Non-pigmented ciliary epithelial cell (primary cell): Measurements from ENCODE around the gene MAP4.
"Not testable (repeated sequence)": the region's sequence is repeated elsewhere in the genome, so short reads cannot be mapped to it uniquely, and the experiment has no call there.

Source experiments
- DNase-seq: peaks from one replicate; pipeline ENCODE4 v3.0.0-alpha.2; 2010; ENCODE audit warnings: low read depth

Gene MAP4

DNA sequence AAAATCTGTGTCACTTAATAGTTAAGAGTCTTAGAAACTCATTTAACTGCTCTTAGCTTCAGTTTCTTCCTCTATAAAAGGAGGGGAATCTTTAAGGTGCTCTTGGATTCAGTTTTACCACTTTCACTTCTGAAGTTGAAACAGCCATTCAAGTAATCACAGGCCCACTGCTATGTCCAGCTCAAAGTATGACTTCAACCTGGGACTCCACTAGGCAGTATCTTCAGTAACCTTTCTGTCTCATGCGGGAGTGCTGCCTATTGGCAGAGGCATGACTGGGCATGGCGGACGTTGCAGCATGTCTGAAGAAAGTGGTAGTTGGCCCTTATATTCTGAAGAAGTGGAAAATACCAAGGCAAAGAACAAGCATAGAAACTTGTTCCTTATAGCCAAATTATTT lies 121.0 kb downstream of the MAP4 start:
- DNase-seq = no peak

DNA sequence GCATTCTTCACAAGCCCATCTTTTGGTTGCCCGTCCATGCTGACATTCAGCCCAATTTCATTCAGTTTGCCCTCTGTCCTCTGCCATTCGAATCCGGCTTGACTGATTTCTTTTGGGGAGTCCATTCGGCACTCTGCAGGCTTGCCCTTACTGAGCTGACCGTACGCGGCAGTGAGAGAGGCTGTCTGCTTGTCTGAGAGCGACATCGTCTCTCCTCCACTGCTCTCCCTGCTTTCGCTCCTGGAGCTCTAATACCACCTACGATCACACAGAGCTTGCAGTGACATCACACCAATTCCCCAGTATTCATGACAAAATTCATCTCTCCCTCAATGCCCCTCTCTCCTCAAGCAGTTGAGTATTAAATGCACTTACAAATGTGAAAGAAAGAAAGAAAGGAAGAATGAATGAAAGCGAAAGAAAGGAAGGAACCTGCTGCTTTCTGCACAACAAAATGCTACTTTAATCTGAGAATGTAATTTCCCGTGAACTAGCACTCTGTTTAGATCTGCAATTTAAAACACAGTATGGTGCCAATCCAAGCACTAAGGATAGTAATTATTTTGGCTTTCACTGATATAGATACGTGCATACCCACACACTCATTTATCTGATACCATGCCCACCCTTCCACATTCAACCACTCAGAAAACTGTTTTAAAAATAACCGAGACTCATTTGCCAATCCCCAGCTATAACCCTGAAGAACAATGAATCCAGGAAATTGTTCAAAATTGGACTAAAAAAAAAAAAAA lies 123.8 kb downstream of the MAP4 start:
- DNase-seq = no peak

DNA sequence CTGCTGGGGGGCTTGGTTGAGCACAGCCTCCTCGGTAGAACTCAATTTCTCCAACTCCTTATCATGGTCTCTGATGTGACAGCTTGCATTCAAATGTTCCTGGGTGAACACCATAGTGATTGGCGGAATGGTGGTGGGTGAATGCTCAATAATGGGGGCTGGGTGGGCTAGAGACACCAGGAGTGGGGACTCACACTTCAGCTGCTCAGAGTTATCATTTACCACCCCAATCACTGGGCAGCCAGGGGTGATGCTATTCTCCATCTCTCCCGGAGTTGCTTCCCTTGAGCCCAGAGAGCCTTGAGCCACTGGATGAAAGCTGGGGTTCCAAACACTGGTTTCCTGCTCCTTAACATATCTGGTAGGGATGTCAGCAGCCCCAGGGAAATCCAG lies 124.6 kb downstream of the MAP4 start:
- no peak for DNase-seq

DNA sequence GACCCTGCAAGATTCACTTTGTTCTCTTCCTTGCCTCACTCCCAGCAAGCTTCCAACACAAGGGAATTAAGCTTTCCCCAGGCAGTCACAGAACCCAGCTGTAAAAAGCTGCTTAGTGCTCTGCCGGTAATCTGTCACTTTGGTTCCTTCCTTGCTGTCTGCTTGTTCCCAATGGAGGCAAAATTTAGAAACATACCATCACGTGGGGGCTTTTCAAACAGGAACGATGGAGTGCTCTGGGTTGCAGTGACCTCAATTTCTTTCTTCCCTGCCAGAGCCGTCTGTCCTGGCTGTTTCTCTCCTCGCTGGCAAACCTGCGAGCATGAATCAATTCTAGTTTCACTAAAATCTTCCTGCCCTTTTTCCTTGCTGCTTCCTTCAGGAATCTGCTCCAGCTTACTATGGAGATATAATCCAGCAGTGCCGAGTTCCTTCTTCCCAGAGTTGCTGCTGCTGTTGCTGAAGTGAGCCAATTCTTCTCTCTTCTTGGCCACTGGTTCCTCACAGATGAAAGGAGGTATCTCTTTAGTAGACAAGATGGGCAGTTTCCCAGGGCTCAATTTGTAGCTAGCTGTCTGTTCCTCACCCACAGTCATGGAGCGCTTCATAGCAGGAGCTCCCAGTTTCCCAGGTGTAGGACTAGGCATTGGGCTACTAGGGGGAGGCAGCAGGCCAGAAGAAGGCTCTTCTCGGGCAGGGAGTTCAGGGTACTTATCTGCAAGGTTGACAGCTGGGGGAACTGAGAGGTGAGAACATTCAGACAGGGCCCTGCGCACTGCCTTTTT lies 125.2 kb downstream of the MAP4 start:
- no peak for DNase-seq

DNA sequence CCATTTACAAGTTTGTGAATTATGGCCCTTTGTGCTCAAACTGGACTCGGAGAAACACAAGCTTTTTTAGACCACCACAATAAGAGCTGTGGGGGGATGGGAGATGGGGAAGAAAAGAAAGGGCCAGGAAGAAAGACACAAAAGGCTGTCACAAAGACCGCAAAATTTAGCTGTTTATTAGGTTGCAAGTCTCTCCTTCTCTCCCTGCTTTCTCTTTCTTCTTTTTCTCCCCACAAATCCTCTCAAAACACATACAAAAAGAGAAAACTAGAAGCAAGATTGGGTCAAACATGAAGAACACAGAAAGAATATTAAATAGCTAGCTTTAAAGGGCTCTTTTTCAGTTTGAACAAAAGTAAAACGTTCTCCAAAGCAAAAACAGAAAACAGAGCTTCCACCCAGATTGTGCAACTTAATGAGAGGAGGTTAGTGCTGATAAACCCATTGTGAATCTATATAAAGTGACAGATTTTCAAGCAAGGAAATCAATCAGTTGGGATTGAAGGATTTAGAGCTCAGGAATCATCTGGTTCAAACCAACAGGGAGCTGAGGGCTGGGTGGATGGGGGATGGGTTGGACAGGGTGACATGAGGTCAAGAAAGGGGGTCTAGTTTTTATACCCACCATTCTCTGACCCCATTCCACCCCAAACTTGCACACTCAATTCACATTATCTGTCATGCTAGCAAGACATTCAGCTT lies 125.9 kb downstream of the MAP4 start:
- no peak for DNase-seq

DNA sequence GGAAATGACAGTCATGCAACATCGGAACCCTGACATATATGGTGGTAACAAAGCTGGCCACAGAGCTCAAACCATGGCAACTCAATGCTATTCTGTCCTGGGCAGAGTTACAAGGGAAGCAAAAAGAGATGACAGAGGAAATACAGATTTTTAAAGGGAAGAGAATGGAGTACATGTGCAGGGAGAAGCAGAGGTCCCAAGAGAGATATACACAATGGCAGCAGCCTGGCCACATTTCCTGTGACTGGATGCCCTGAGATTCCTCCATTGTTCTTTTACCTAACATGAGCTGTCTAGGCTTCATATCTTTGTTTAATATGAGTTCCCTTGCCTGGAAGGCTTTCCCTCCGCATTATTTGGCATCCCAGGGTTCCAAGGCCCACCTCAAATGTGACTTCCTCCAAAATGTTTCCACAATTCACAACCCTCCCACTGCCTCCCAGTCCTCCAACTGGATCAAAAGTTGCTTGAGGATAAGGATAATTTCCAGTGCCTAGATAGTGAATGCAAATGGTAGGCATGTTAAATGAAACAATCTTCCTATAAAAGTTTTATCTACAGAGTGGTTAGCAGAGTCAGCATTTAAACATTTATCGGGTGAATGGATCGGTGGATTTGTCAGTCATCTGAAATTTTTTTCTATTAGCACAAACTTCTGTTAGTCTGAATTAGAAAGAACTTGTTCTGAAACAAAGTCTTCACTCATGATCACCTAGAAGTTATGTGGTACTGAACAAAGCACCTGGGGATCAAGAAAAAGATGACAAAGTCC lies 127.0 kb downstream of the MAP4 start:
- no peak for DNase-seq

DNA sequence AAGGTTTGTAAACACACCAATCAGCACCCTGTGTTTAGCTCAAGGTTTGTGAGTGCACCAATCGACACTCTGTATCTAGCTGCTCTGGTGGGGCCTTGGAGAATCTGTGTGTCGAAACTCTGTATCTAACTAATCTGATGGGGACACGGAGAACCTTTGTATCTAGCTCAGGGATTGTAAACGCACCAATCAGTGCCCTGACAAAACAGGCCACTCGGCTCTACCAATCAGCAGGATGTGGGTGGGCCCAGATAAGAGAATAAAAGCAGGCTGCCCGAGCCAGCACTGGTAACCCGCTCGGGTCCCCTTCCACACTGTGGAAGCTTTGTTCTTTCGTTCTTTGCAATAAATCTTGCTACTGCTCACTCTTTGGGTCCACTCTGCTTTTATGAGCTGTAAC lies 128.2 kb downstream of the MAP4 start:
- DNase-seq = not testable (repeated sequence)

DNA sequence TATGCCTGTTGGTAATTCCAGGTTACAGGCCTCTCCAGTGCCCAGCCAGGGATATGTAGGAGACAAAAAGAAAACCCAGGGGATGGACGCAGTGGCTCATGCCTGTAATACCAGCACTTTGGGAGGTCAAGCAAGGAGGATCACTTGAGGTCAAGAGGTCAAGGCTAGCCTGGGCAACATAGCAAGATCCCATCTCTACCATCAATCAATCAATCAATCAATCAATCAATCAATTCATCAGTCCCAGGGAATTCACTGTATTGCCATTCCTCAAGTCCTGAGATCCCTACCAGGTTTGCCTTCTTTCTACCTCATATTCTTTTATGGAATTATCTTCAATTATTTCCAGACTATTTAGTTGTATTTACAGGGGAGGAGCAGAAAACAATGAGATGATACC lies 131.0 kb downstream of the MAP4 start:
- DNase-seq = no peak

DNA sequence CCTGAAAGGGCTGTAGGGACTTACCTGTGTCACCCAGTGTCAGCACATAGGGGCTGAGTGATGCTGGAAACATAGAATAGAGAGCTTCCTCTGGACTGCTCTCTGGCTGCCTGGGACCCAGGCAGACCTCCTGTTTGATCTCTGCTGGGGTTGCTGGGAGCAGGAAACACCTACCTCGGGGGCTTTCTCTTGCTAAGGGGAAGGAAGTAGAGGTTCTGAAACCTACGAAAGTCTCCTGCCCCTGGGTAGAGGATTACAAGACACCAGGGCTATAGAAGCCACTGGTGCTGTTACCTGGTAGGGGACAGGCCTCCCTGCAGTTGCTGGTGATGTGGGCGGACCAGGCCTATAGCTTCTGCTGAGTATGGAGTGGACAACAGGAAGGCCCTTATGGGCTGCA lies 131.6 kb downstream of the MAP4 start:
- no peak for DNase-seq

DNA sequence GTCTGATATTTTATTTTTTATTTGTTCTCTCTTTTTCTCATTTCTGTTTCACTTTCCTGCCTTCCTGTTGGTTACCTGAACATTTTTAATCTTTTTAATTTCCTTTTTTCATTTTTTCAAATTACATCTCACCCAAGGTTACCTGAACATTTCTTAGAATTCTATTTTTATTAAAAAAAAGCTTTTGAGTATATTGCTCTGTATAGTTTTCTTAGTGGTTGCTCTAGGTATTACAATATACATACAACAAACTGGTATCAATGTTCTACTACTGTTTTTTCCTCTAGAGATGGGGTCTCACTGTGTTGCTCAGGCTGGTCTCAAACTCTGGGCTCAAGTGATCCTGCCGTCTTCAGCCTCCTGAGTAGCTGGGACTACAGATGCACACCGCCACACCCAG lies 133.9 kb downstream of the MAP4 start:
- no peak for DNase-seq

DNA sequence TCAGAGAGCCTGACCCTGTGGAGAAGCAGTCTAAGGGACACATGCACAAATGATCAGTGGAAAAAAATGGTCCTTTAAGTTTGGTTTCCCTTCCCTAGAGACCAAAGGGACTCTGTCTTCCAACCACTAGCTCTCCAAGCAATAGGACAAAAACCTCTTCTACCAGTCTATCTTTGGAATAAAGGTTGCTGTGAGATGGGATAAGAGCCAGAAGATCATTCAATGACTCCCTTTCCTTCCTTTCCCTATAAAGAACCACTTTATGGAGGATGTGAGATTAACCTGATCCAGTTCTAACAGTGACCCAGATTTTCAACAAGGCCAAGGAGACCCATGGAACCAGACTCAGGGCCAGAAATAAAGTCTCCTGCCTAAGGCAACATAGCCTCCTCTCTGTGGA lies 138.5 kb downstream of the MAP4 start:
- DNase-seq = no peak

DNA sequence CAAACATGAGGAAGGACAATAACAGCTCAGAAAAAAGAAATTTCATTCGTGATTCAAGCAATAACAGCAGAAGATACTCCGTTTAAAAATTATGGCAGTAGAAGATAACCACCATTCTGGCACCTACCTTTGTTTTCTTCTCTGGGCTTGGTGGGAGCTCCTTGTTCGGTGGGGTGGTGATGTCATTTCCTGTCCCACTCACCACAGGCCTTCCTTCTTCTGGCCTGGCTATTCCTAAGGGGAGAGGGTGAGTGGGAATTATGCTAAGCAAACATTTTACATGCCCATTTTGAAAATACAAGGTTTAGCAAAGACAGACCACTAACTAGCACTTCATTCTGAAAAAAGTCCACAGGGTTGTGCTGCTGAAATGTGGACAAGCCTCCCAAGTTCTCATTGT lies 138.9 kb downstream of the MAP4 start:
- DNase-seq = no peak

DNA sequence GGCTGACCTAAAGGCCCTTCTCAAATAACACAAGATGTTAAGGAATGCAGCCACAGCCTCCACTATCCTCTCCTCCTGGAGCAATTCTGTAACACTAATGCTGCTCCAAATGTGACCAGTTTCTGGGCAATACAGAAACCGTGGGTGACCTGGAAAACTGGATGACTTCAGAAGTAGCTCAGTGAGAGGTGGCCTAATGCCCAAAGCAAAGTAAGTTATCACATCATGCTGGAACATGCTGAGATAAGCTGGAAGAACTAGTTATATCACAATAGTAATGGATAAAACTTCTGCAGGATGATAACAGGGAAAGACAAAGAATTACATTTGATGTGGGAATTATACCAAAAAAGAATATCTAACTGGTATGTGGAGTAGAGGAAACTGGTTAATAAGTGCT lies 141.3 kb downstream of the MAP4 start:
- DNase-seq = no peak

DNA sequence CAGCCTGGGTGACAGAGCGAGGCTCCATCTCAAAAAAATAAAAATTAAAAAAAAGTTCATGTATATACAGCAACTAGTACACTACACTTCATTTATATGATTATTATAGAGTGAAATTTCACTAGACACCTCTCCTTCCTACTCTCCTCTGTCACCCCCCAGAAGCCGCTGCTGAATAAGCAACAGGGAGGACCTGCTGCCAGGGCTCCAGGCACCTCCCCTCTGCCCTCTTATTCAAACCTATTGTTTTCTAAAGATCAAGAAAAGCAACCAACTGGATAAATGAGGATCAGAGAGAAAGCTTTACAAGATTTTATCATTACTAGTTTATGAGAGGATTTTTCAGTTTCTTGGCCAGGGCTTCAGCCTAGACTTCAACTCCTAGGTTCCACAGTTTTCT lies 141.8 kb downstream of the MAP4 start:
- DNase-seq = no peak

DNA sequence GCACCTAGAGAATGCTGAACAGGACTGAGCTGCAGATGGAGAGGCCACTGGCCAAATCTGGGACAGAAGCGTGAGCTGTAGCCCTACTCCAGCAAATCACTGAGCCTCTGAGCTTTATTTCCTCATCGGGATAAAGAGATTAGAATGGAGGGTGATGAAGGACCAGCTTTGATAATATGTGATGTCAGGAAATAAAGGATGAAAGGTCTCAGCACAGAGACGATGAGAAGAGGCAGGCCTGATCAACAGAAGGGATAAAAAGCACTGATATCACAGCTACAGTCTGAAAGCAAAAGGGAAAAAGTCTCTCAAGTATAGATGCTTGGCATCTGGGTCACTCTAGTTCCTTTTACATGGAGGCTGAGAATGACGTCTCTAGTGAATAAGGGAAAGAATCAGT lies 143.3 kb downstream of the MAP4 start:
- DNase-seq = no peak

DNA sequence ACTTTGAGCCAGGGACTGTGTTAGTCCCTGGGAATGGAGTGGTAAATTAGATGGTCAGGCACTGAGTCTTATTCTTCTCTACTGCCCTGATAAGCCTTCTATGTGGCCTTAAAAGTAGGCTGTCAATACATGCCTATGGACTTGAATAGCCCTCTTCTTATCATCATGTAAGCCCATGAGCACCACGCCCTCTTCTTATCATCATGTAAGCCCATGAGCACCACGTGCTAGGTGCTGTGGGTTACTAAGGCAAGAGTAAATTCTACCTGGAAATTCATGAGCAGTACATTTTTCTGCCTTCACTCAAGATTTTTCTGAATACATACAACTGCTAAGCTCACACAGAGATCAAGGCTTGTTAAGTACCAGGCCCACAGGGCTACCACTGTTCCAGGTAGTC lies 144.8 kb downstream of the MAP4 start:
- no peak for DNase-seq

DNA sequence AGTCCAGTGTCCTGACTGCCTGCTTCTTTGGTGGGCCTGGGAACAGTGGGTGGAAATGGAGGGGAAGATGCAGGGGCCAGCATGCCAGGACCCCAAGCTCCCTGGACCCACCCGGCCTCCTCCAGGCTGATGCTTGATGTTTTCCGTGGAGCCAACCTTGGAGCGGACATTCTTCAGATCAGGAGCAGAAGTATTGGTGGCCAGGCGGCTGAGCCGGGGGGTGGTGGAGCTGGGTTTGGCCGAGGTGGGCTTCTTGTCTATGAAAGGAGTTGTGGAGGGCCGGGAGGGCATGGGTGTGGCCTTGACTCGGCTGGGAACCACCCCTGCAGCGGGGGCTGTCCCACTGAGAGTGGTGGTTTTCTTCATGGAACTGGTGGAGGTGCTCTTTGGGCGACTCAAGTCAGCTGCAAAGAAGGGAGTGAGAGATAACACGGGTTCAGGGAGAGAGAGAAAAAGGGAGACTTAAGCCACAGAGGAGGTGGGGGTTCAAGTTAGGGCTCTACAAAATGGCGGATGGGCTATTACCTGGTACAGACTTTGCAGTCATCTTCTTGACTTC lies 145.4 kb downstream of the MAP4 start:
- DNase-seq = no peak

DNA sequence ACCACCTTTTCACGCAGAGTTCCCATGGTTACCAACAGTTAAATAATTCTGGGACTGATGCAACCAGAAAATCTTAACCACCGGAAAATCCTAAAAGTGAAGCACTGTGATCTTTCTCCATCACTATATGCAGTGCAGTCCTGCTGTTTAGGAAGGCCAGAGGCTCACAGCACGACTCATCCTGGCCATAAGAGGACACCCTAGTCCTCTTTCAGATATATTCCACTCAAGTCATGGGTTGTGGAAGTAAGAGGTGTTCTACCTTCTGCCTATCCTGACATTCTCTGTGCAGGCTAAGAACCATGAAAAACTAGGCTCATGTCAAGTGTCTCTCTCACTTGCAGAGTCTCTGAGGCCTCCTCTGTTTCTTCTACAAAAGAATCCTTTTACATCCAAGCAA lies 146.1 kb downstream of the MAP4 start:
- no peak for DNase-seq

DNA sequence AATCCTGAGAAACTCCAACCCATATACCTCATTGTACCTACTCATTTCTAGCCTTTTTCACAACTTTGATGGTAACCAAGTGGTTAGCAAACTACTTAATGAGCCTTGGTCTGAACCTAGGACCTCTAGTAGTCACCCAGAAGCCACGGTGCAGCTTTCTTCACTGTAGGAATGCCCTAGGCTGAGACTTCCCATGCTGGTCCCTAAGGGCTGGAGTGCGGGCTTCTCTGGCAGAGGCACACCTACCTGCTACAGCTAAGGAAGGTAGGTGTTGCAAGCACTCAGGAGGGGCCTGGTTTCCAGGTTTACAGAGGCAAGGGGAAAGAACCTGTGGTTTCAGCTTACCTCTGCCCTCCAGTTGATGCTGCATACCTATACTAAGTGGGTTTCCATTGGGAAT lies 147.9 kb downstream of the MAP4 start:
- no peak for DNase-seq

DNA sequence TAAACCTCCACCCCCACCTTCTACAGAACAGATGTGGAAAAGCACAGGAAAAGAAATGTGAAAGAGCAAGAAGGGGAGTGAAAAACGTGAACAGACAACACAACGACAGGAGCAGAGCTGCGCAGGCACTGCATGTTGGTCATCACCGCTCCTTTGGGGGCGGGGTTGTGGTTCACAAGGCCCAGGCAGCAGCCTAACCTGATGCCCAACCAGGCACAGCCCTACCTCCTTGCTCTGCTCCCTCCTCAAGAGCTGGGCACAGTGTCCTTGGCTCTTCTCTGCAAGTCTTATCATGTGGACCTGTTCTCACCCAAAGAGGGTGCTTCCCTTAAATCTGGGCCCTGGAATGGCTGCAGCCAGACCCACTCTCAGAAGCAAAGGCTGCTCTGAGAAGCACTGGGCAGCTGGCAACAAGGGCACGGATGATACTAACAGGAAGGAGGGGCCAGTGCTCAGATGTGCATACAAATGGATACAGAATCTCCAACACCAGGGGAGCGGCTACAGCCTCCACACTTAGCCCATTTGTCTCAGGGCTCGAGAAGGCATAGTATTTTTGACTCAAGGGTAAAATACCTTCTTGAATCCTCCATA lies 148.7 kb downstream of the MAP4 start:
- no peak for DNase-seq

DNA sequence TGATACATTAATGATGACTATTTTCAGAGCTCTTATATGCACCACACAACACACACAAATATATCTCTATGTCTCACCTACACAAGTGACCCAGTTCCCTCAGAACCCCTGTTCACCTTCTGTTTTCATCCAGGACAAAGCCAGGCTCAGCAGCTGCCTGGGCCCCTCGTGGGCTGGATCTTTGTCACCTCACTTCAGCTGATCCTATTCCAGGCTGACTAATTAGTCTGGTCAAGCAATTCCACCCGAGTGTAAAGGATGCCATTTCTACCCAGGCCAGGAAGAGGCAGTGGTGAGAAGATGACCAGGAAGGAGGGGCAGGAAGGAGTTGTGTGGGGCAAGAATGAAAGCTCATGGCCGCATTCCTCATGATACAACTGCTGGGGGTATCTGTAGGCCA lies 151.0 kb downstream of the MAP4 start:
- no peak for DNase-seq
